ENCODE data around the gene IGDCC3.
"Not testable (repeated sequence)": the region's sequence is repeated elsewhere in the genome, so short reads cannot be mapped to it uniquely, and the experiment has no call there.

The IGDCC3 gene

GRCh38 chr15:65406424-65407000 lies 28.7 kb upstream of the IGDCC3 start:
- no peak for DNase-seq (ENCODE audit: low read depth, low spot score)

DNA sequence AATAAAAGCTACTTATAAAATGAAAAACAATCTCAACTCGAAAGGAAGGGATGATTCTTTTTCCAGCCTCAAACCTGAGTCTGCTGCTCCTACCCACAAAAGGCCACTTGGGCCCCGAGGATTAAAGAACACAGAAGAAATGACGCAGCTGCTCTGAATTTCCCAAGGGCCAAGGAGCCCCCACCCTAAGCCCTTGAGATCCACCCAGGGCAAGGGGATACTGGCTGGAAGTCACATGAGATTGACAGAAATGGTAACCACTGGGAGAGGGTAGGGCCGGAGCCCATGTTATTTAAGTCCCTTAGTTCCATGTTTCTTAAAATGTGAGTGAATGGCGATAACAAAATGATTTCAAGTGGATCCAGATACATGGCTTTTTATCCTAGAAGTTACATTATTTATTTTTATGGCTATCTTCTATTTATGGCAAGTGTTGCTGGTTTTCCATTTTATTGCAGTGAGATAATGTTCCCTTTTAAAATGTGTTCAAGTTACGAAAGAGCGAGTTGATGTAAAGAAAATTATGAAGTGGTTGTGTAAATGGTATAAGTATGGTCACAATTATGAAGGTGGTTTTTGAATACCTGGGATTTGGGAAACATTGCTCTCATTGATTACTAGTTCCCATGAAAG lies 28.1 kb upstream of the IGDCC3 start:
- DNase-seq (ENCODE audit: low read depth, low spot score) = no peak

GRCh38 chr15:65404186-65404872 lies 26.5 kb upstream of the IGDCC3 start:
- no peak for DNase-seq (ENCODE audit: low read depth, low spot score)

DNA sequence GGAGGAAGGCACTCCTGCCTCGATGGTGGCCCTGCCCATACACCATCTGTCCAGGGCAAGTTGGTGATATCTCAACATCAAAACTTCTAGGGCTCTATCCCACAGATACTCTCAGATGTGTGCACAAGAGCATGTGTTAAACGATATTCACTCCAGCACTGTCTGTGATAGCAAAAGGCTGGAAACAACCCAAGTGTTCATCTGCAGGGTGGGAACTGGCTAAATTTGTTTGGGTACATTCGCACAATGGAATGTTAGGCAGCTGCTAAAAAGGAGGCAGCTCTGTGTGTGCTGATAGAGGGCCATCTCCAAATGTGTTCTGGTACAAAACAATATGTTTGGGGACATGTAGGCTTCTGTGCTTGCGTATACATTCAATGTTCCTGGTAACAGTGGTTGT lies 25.2 kb upstream of the IGDCC3 start:
- DNase-seq (ENCODE audit: low read depth, low spot score) = no peak

GRCh38 chr15:65401611-65402240 lies 23.9 kb upstream of the IGDCC3 start:
- DNase-seq (ENCODE audit: low read depth, low spot score) = no peak

DNA sequence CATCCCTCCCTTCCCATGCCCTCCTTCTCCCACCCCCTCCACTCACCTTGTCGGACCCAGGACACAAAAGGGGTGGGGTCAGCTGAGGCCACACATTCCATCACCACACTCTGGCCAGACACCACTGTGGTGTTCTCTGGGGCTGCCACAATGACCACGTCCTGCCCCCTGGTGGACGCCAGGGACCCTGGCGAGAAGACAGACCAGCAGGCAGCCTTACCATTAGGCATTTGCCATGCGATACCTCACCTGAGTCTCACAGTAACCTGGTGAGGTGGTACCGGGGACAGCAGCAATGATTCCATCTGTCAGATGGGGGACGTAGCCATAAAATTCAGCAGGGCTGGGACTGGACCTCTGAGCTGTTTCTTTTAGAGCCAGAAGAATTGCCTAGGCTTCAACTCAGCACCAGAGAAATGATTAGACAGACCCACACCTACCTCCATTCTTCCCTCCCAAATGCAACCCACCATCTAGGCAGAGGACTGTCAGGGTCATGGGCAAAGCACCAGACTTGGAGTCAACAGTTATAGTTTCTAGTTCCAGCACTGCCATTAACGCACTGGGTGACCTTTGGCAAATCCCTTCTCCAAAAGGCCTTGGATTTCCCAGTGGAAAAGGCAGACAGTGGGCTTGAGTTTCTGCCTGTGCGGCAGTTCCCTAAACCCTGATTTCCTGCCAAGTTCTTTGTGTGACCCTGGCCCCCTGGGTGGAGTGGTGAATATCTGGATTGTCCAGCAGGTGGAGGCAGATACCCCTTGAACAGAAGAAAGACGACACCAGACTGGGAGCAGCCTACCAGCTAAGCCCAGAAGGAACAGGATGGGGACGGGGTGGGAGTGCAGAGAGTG lies 23.2 kb upstream of the IGDCC3 start:
- peak; percentile 89 for DNase-seq (ENCODE audit: low read depth, low spot score)

GRCh38 chr15:65399997-65400396 lies 22.2 kb upstream of the IGDCC3 start:
- no peak for DNase-seq (ENCODE audit: low read depth, low spot score)

- no peak for DNase-seq (ENCODE audit: low read depth, low spot score)
These were observed 21.4 kb upstream of the IGDCC3 start for GRCh38 chr15:65399001-65399706.

DNA sequence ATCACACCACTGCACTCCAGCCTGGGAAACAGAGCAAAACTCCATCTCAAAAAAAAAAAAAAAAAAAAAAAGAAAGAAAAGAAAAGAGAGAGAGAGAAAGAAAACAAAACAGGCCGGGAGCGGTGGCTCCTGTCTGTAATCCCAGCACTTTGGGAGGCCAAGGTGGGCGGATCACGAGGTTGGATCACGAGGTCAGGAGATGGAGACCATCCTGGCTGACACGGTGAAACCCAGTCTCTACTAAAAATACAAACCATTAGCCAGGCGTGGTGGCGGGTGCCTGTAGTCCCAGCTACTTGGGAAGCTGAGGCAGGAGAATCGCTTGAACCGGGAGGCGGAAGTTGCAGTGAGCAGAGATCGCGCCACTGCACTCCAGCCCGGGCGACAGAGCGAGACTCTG lies 20.7 kb upstream of the IGDCC3 start:
- DNase-seq (ENCODE audit: low read depth, low spot score) = not testable (repeated sequence)

- DNase-seq (ENCODE audit: low read depth, low spot score) = no peak
These were observed 19.1 kb upstream of the IGDCC3 start for GRCh38 chr15:65396965-65397317.

DNA sequence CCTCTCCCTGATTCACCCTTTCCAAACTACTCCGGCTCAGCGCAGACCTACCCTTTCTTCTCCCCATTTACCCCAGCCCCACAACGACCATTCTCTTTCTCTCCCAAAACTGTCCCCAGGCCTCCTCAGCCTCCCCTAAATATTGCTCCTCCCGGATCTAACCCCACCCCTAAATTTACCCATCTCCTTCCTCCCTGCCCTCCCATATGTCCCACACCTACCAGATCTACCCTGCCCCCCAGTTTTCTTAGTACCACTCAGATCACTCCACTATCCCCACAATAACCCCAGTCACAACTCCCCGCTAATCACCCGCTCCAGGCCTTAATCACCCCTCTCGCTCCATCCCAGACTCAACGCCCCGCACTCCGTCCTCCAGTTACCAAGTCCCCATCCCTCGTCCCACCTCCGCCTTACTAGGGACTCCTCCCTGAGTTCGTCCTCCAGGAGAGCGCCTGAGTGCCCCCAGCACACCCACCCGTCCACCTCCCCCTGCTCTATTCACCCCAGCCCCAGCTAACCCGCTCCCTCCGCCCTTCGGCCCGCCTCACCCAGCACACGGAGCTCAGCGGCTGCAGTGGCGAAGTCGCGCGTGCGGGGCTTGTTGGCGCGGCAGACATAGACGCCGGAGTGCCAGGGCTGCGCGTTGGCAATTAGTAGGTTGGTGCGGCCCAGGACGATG lies 18.6 kb upstream of the IGDCC3 start:
- no peak for DNase-seq (ENCODE audit: low read depth, low spot score)

- no peak for DNase-seq (ENCODE audit: low read depth, low spot score)
These were observed 17.9 kb upstream of the IGDCC3 start for GRCh38 chr15:65395567-65396202.

DNA sequence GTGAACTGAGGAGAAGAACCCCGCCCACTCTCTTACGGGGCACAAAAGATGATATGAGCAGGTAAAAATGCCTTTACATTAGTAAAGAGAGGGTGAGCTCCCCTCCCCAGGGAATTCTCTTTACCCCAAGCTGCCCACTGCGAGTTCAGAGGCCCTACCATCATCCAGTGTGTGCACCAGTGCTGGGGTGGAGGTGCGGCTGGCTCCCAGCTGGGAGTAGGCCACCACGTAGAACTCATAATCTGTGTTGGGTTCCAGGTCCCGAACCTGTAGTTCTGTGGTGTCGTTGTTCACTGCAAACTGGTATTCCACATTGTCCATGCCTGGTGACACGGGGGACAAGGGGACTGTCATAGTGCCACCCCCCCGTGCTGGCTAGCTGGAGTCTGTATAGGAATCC lies 17.1 kb upstream of the IGDCC3 start:
- no peak for DNase-seq (ENCODE audit: low read depth, low spot score)

- no peak for DNase-seq (ENCODE audit: low read depth, low spot score)
These were observed 16.5 kb upstream of the IGDCC3 start for GRCh38 chr15:65394280-65394789.

GRCh38 chr15:65393557-65393956 lies 15.8 kb upstream of the IGDCC3 start:
- DNase-seq (ENCODE audit: low read depth, low spot score) = no peak

DNA sequence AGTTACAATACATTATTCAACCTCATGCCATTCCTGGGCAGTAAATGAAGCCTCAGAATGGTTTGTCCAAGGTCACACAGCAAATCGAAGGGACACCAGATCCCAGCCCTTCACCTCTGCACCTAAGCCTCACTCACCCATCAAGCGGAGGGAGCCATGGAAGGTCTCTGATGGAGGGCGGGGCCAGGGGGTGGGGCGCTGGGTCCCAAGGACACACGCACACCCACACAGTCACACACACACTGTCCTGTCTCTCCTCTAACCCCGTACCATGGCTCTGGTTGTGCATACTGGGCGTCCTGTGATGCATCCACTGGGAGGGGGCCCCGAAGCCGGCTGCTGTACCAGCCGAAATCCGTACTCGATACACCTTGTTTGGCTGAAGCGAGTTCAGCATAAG lies 15.3 kb upstream of the IGDCC3 start:
- DNase-seq (ENCODE audit: low read depth, low spot score) = no peak

DNA sequence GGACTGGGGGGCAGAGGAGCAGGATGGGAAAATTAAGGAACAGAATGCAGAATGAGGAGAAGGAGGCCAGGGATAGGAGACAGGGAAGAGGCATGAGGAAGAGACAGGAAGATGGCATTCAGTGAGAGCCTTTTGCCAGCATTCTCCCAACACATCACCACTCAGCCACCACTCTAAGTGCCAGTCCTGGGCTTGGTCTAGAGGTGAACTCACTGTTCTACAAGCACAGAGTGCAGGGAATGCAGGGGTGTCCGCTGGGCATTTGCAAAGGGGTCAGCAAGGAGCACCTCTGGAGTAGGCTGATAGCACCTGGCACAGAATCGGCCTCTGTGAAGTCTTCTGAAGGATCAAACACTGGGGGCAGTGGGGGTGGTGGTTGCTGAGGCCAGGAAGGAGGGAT lies 14.6 kb upstream of the IGDCC3 start:
- DNase-seq (ENCODE audit: low read depth, low spot score) = no peak

GRCh38 chr15:65391732-65392131 lies 13.9 kb upstream of the IGDCC3 start:
- no peak for DNase-seq (ENCODE audit: low read depth, low spot score)

- DNase-seq (ENCODE audit: low read depth, low spot score) = no peak
These were observed 12.6 kb upstream of the IGDCC3 start for GRCh38 chr15:65390447-65390846.

GRCh38 chr15:65389226-65389625 lies 11.4 kb upstream of the IGDCC3 start:
- DNase-seq (ENCODE audit: low read depth, low spot score) = no peak
